Measurements from ENCODE around the gene FARP1. TPM values are rescaled to one million over a fixed set of nuclear protein-coding genes. Genes with fewer than 3 reads are reported as not detected.
A peak's percentile ranks its signal among the peaks of the same experiment; 100 is the strongest.

The FARP1 gene
- total RNA-seq, 2 donors from 2014 or later, result 0.76 to 0.87 TPM

- Mint-ChIP-seq H3K36me3 (ENCODE audit: low read depth) (no peaks in the 10 kb centered on the region), H3K27ac (no peak overlapping the region), H3K27me3 (peaks cover 68% of the 10 kb centered on the region), H3K4me3 (peak overlapping the region; percentile 78), H3K4me1 (peaks cover 6% of the 10 kb centered on the region)
- ATAC-seq (no peak), DNase-seq (no peak)
- no peaks in the 10 kb centered on the region for H3K9me3 ChIP-seq (ENCODE audit: control insufficient read depth, low read length, poor library complexity, severe bottlenecking)
These were observed 1.3 kb downstream of the FARP1 start for GRCh38 chr13:98144027-98144741.

GRCh38 chr13:98144801-98145350, 2.0 kb downstream of the FARP1 start:
- ATAC-seq, result no peak
- Mint-ChIP-seq H3K27ac (no peak overlapping the region), H3K4me3 (peak overlapping the region; percentile 78), H3K36me3 (ENCODE audit: low read depth) (no peaks in the 10 kb centered on the region), H3K27me3 (peaks cover 64% of the 10 kb centered on the region), H3K4me1 (peaks cover 6% of the 10 kb centered on the region)
- no peak for DNase-seq
- no peaks in the 10 kb centered on the region for H3K9me3 ChIP-seq (ENCODE audit: control insufficient read depth, low read length, poor library complexity, severe bottlenecking)

- Mint-ChIP-seq H3K27ac (no peak overlapping the region), H3K36me3 (ENCODE audit: low read depth) (no peaks in the 10 kb centered on the region), H3K4me3 (no peak overlapping the region), H3K27me3 (peaks cover 76% of the 10 kb centered on the region), H3K4me1 (peaks cover 5% of the 10 kb centered on the region)
- DNase-seq (no peak), ATAC-seq (no peak)
- no peaks in the 10 kb centered on the region for H3K9me3 ChIP-seq (ENCODE audit: control insufficient read depth, low read length, poor library complexity, severe bottlenecking)
These were observed 4.6 kb downstream of the FARP1 start for GRCh38 chr13:98147521-98147920.

GRCh38 chr13:98150832-98151479, 8.1 kb downstream of the FARP1 start:
- Mint-ChIP-seq H3K27me3 (peaks cover 76% of the 10 kb centered on the region), H3K4me3 (no peak overlapping the region), H3K36me3 (ENCODE audit: low read depth) (no peaks in the 10 kb centered on the region), H3K4me1 (peaks cover 3% of the 10 kb centered on the region), H3K27ac (no peak overlapping the region)
- no peaks in the 10 kb centered on the region for H3K9me3 ChIP-seq (ENCODE audit: control insufficient read depth, low read length, poor library complexity, severe bottlenecking)
- ATAC-seq (no peak), DNase-seq (no peak)

GRCh38 chr13:98155475-98156109, 12.7 kb downstream of the FARP1 start:
- Mint-ChIP-seq H3K27ac (no peak overlapping the region), H3K27me3 (peaks cover 53% of the 10 kb centered on the region), H3K4me3 (no peak overlapping the region), H3K4me1 (peaks cover 6% of the 10 kb centered on the region), H3K36me3 (ENCODE audit: low read depth) (no peaks in the 10 kb centered on the region)
- DNase-seq, result no peak
- no peak for ATAC-seq
- no peaks in the 10 kb centered on the region for H3K9me3 ChIP-seq (ENCODE audit: control insufficient read depth, low read length, poor library complexity, severe bottlenecking)

DNA sequence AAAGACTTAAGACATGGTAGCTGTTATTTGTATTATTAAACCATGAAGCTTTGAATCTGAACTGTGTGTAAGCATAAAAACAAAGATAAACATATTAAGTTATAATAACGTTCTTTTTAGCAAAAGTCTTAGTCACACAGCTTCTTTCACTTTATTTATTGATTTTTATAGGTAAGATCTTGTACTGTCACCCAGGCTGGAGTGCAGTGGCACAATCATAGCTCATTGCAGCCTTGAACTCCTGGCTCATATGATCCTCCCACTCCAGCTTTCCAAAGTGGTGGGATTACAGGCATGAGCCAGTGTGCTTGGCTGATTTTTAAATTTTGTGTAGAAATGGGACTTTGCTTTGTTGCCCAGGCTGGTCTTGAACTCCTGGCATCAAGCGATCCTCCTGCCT, 13.4 kb downstream of the FARP1 start:
- H3K4me1 Mint-ChIP-seq, result peaks cover 6% of the 10 kb centered on the region
- H3K4me3 Mint-ChIP-seq, result no peak overlapping the region
- no peak for DNase-seq
- peaks cover 46% of the 10 kb centered on the region for H3K27me3 Mint-ChIP-seq
- no peaks in the 10 kb centered on the region for H3K9me3 ChIP-seq (ENCODE audit: control insufficient read depth, low read length, poor library complexity, severe bottlenecking)
- ATAC-seq, result no peak
- no peaks in the 10 kb centered on the region for H3K36me3 Mint-ChIP-seq (ENCODE audit: low read depth)
- no peak overlapping the region for H3K27ac Mint-ChIP-seq

GRCh38 chr13:98157188-98157587, 14.3 kb downstream of the FARP1 start:
- H3K9me3 ChIP-seq (ENCODE audit: control insufficient read depth, low read length, poor library complexity, severe bottlenecking), result no peaks in the 10 kb centered on the region
- Mint-ChIP-seq H3K4me1 (peaks cover 3% of the 10 kb centered on the region), H3K27ac (no peak overlapping the region), H3K36me3 (ENCODE audit: low read depth) (no peaks in the 10 kb centered on the region), H3K27me3 (peaks cover 37% of the 10 kb centered on the region), H3K4me3 (no peak overlapping the region)
- no peak for ATAC-seq
- no peak for DNase-seq

GRCh38 chr13:98157609-98158008, 14.7 kb downstream of the FARP1 start:
- no peaks in the 10 kb centered on the region for H3K9me3 ChIP-seq (ENCODE audit: control insufficient read depth, low read length, poor library complexity, severe bottlenecking)
- H3K27ac Mint-ChIP-seq, result no peak overlapping the region
- ATAC-seq (no peak), DNase-seq (no peak)
- peaks cover 33% of the 10 kb centered on the region for H3K27me3 Mint-ChIP-seq
- peaks cover 3% of the 10 kb centered on the region for H3K4me1 Mint-ChIP-seq
- H3K36me3 Mint-ChIP-seq (ENCODE audit: low read depth), result no peaks in the 10 kb centered on the region
- H3K4me3 Mint-ChIP-seq, result no peak overlapping the region

GRCh38 chr13:98158172-98158899, 15.4 kb downstream of the FARP1 start:
- ATAC-seq (no peak), DNase-seq (no peak)
- H3K9me3 ChIP-seq (ENCODE audit: control insufficient read depth, low read length, poor library complexity, severe bottlenecking), result no peaks in the 10 kb centered on the region
- Mint-ChIP-seq H3K4me1 (peaks cover 3% of the 10 kb centered on the region), H3K4me3 (no peak overlapping the region), H3K27me3 (peaks cover 28% of the 10 kb centered on the region), H3K36me3 (ENCODE audit: low read depth) (no peaks in the 10 kb centered on the region), H3K27ac (no peak overlapping the region)

- Mint-ChIP-seq H3K4me3 (no peak overlapping the region), H3K4me1 (no peaks in the 10 kb centered on the region), H3K27ac (no peak overlapping the region), H3K27me3 (peaks cover 8% of the 10 kb centered on the region), H3K36me3 (ENCODE audit: low read depth) (no peaks in the 10 kb centered on the region)
- H3K9me3 ChIP-seq (ENCODE audit: control insufficient read depth, low read length, poor library complexity, severe bottlenecking), result no peaks in the 10 kb centered on the region
- DNase-seq, result no peak
- ATAC-seq, result no peak
These were observed 20.0 kb downstream of the FARP1 start for GRCh38 chr13:98162935-98163334.

- Mint-ChIP-seq H3K27ac (no peak overlapping the region), H3K27me3 (peaks cover 52% of the 10 kb centered on the region), H3K4me1 (no peaks in the 10 kb centered on the region), H3K36me3 (ENCODE audit: low read depth) (no peaks in the 10 kb centered on the region), H3K4me3 (no peak overlapping the region)
- no peak for ATAC-seq
- no peak for DNase-seq
- no peaks in the 10 kb centered on the region for H3K9me3 ChIP-seq (ENCODE audit: control insufficient read depth, low read length, poor library complexity, severe bottlenecking)
These were observed 26.4 kb downstream of the FARP1 start for GRCh38 chr13:98169331-98169730.

DNA sequence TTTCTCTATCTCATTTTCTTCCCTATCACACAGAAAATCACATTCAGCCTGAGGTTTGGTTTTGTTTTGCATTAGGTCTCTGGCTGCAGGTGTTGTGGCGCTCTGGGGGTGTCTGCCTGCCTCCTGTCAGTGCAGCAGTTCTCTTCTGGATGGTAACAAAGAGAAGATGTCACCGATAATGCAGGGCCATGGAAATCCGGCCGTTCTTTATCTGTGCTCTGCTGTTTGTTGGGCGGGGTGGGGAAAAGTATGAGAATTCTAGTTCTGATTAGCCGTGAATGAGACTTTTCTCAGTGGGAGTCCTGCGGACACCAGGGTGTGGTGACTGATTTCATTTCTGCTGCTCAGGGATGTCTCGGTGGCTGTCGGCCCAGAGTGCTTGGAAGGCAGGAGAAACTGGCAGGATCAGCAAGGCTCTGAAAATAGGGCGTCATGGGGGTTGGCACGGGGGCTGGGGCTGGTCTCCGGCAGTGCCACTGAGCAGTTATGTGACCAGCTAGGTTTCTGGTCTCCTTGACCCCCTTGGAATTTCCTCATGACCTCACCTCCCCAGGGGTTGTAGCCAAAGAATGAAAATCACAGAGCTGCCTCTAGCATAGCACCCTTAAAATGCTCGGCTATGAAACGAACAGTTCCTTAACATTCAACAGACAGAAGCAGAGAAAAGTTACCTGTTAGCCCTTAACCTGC, 29.2 kb downstream of the FARP1 start:
- Mint-ChIP-seq H3K27me3 (peaks cover 52% of the 10 kb centered on the region), H3K36me3 (ENCODE audit: low read depth) (no peaks in the 10 kb centered on the region), H3K4me3 (no peak overlapping the region), H3K4me1 (no peaks in the 10 kb centered on the region), H3K27ac (no peak overlapping the region)
- ATAC-seq (no peak), DNase-seq (no peak)
- no peaks in the 10 kb centered on the region for H3K9me3 ChIP-seq (ENCODE audit: control insufficient read depth, low read length, poor library complexity, severe bottlenecking)

All from T-helper 17 cell (primary cell).